GM12892 (cell line): ENCODE measurements around the gene CDK2.
"Not testable (repeated sequence)": the region's sequence is repeated elsewhere in the genome, so short reads cannot be mapped to it uniquely, and the experiment has no call there.

ENCODE experiments used
- POLR2A ChIP-seq: IDR thresholded peaks from 2 replicates; pipeline ENCODE4 v1.6.1; 2011; ENCODE audit warnings: low read depth, low read length, control low read depth
- POLR2AphosphoS5 ChIP-seq: IDR thresholded peaks from 2 replicates; pipeline ENCODE4 v1.6.1; 2011; ENCODE audit warnings: low read depth, low read length, control low read depth
- TAF1 ChIP-seq: IDR thresholded peaks from 2 replicates; pipeline ENCODE4 v1.6.1; 2011; ENCODE audit warnings: low read depth, mild to moderate bottlenecking, control low read depth, low read length, borderline replicate concordance

DNA sequence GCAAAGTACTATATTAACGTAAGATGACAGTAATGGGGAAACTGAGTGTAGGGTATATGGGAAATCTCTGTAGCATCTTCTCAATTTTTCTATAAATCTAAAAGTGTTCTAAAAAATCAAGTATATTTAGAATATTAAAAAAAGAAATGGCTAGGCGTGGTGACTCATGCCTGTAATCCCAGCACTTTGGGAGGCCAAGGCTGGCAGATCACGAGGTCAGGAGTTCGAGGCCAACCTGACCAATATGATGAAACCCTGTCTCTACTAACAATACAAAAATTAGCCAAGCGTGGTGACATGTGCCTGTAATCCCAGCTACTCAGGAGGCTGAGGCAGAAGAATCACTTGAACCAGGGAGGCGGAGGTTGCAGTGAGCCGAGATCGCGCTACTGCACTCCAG lies 43.0 kb upstream of the CDK2 start:
- TF ChIP-seq POLR2AphosphoS5, POLR2A, TAF1: not testable (repeated sequence)
